Activated CD4-positive, alpha-beta memory T cell treated with anti-CD3 and anti-CD28 coated beads for 36 hours (primary cell): Measurements from ENCODE around the gene SIRT4. TPM values are rescaled to one million over a fixed set of nuclear protein-coding genes. Genes with fewer than 3 reads are reported as not detected.
"Not testable (repeated sequence)": the region's sequence is repeated elsewhere in the genome, so short reads cannot be mapped to it uniquely, and the experiment has no call there.

ENCODE experiments used
- CTCF ChIA-PET: fragments of 350-600 bp; sonication (Branson Sonifier 250); formaldehyde crosslinking; loops from one replicate; lab custom pipeline; 2021; ENCODE audit warnings: antibody characterized with exemption, inconsistent platforms; lab: Charles Lee
- POLR2A ChIA-PET: fragments of 350-600 bp; sonication (Branson Sonifier 250); formaldehyde crosslinking; loops from one replicate; lab custom pipeline; 2021; ENCODE audit warnings: antibody characterized with exemption; lab: Charles Lee
- DNase-seq: peaks from one replicate; pipeline ENCODE4 v3.0.0-alpha.2; 2020
- H3K27ac Mint-ChIP-seq: one replicate; pipeline ENCODE4 v1.8.0; 2021; ENCODE audit warnings: mixed read lengths
- H3K27me3 Mint-ChIP-seq: one replicate; pipeline ENCODE4 v1.8.0; 2021; ENCODE audit warnings: mixed read lengths
- H3K36me3 Mint-ChIP-seq: one replicate; pipeline ENCODE4 v1.8.0; 2021; ENCODE audit warnings: mixed read lengths
- H3K4me1 Mint-ChIP-seq: one replicate; pipeline ENCODE4 v1.8.0; 2021; ENCODE audit warnings: low read depth, mixed read lengths
- H3K4me3 Mint-ChIP-seq: one replicate; pipeline ENCODE4 v1.8.0; 2021; ENCODE audit warnings: mild to moderate bottlenecking, mixed read lengths
- H3K9me3 Mint-ChIP-seq: one replicate; pipeline ENCODE4 v1.8.0; 2021; ENCODE audit warnings: mixed read lengths
- intact Hi-C: fragments of 100-400 bp; cut with micrococcal nuclease; formaldehyde crosslinking; loops from one replicate; pipeline ENCODE4 v1.15.1; 2023
- total RNA-seq, 2 experiments: library from RNA; stranded (reverse); gene quantifications; one replicate each; pipeline ENCODE4 v1.2.3, GENCODE V29; 2021

Gene SIRT4
- 1 to 10 TPM; 1.8 to 2.0 TPM for total RNA-seq

GRCh38 chr12:120301962-120302815 lies at the start of gene SIRT4:
Gene SIRT4, plus strand, starts transcription at chr12:120302321. Its CDS starts 1,241 bp downstream, at chr12:120303562.
- H3K27ac Mint-ChIP-seq: peak within 1 kb of the TSS; percentile 70
- no peaks in the 10 kb centered on the region for H3K27me3 Mint-ChIP-seq
- ChIA-PET CTCF (interaction anchor here (0.6 to 2.9 kb wide), 28 partner anchors 8 to 473 kb away, joined by 3 to 38 read pairs (median 3); partner anchors contain the start of genes MLEC, POP5, PXN and RNU4-1), POLR2A (interaction anchor here (0.6 to 2.2 kb wide), 6 partner anchors 10 to 242 kb away, joined by 3 to 89 read pairs (median 6); partner anchors contain the start of genes DYNLL1, RNU4-1, RNU4-2 and RPLP0)
- H3K36me3 Mint-ChIP-seq: no peaks in the 10 kb centered on the region
- peak; percentile 92 for DNase-seq
- intact Hi-C loops: loop anchor here (1.0 kb wide), 2 partner anchors 9 to 15 kb away; partner anchors contain the start of gene RNU4-1
- H3K4me1 Mint-ChIP-seq: peaks cover 8% of the 10 kb centered on the region
- peak within 1 kb of the TSS; percentile 90 for H3K4me3 Mint-ChIP-seq
- no peaks in the 10 kb centered on the region for H3K9me3 Mint-ChIP-seq

GRCh38 chr12:120253313-120253712 lies 48.8 kb upstream of the SIRT4 start:
- ChIA-PET CTCF (interaction anchor here (1.2 to 13.2 kb wide), 4 partner anchors 12 to 37 kb away, joined by 4 to 192 read pairs (median 20); partner anchors contain the start of genes PXN and RNU4-2), POLR2A (interaction anchor here (0.9 to 5.2 kb wide), 4 partner anchors 12 to 50 kb away, joined by 3 to 69 read pairs (median 5); partner anchors contain the start of genes PXN, RNU4-1 and RNU4-2)
- Mint-ChIP-seq H3K4me3 (peak overlapping the region; percentile 49), H3K4me1 (peaks cover 82% of the 10 kb centered on the region), H3K27ac (peak overlapping the region; percentile 78)
- not testable (repeated sequence) for H3K36me3 Mint-ChIP-seq, H3K27me3 Mint-ChIP-seq, H3K9me3 Mint-ChIP-seq
- intact Hi-C loops: loop anchor here (2.0 kb wide), 1 partner anchor 241 kb away; no protein-coding TSS in a partner anchor
- DNase-seq: peak; percentile 49

GRCh38 chr12:120254809-120255208 lies 47.3 kb upstream of the SIRT4 start:
- POLR2A ChIA-PET: interaction anchor here (0.9 to 1.1 kb wide), 3 partner anchors 36 to 55 kb away, joined by 3 to 5 read pairs (median 3); partner anchors contain the start of gene RPLP0
- intact Hi-C loops: no loop called here

GRCh38 chr12:120257041-120257821 lies 44.9 kb upstream of the SIRT4 start:
- Mint-ChIP-seq H3K4me3 (no peak overlapping the region), H3K4me1 (peaks cover 81% of the 10 kb centered on the region), H3K9me3 (no peaks in the 10 kb centered on the region), H3K27ac (peak overlapping the region; percentile 78), H3K27me3 (no peaks in the 10 kb centered on the region), H3K36me3 (peaks cover 5% of the 10 kb centered on the region)
- ChIA-PET CTCF (interaction anchor here (1.1 to 13.2 kb wide), 4 partner anchors 8 to 28 kb away, joined by 4 to 192 read pairs (median 10); partner anchors contain the start of gene PXN), POLR2A (interaction anchor here (0.7 to 1.5 kb wide), 5 partner anchors 21 to 171 kb away, joined by 3 to 5 read pairs (median 3); partner anchors contain the start of genes RNU4-2 and RPLP0)
- DNase-seq: no peak
- intact Hi-C loops: no loop called here

More at GRCh38 chr12:120254809-120255208, 47.3 kb upstream of the SIRT4 start:
- Mint-ChIP-seq H3K4me3 (no peak overlapping the region), H3K9me3 (no peaks in the 10 kb centered on the region), H3K27ac (peak overlapping the region; percentile 47), H3K4me1 (peaks cover 76% of the 10 kb centered on the region), H3K27me3 (no peaks in the 10 kb centered on the region), H3K36me3 (peaks cover 7% of the 10 kb centered on the region)
- DNase-seq: no peak
- CTCF ChIA-PET: interaction anchor here (1.0 to 13.2 kb wide), 4 partner anchors 10 to 36 kb away, joined by 5 to 192 read pairs (median 20); partner anchors contain the start of genes PXN and RNU4-2

- Mint-ChIP-seq H3K9me3 (no peaks in the 10 kb centered on the region), H3K4me3 (no peak overlapping the region), H3K27ac (peak overlapping the region; percentile 78), H3K4me1 (peaks cover 81% of the 10 kb centered on the region), H3K36me3 (peaks cover 5% of the 10 kb centered on the region), H3K27me3 (no peaks in the 10 kb centered on the region)
- no peak for DNase-seq
- POLR2A ChIA-PET: interaction anchor here (1.5 kb wide), 1 partner anchor 33 kb away, joined by 5 read pairs; the partner anchor contains the start of gene RNU4-2
- intact Hi-C loops: no loop called here
- CTCF ChIA-PET: interaction anchor here (1.9 to 13.2 kb wide), 2 partner anchors 7 to 30 kb away, joined by 15 to 192 read pairs; partner anchors contain the start of gene PXN
Measured at GRCh38 chr12:120258323-120258896, 43.7 kb upstream of the SIRT4 start.

GRCh38 chr12:120259418-120260202 lies 42.5 kb upstream of the SIRT4 start:
- Mint-ChIP-seq H3K27ac (peak overlapping the region; percentile 40), H3K4me1 (peaks cover 81% of the 10 kb centered on the region), H3K27me3 (no peaks in the 10 kb centered on the region), H3K9me3 (no peaks in the 10 kb centered on the region), H3K4me3 (no peak overlapping the region), H3K36me3 (peaks cover 5% of the 10 kb centered on the region)
- POLR2A ChIA-PET: interaction anchor here (0.6 to 1.5 kb wide), 2 partner anchors 21 to 424 kb away, joined by 3 to 4 read pairs; no protein-coding TSS in a partner anchor
- intact Hi-C loops: loop anchor here (5.0 kb wide), 1 partner anchor 142 kb away; the partner anchor contains the start of gene RAB35
- no peak for DNase-seq
- CTCF ChIA-PET: interaction anchor here (13.2 kb wide), 1 partner anchor 31 kb away, joined by 192 read pairs; no protein-coding TSS in a partner anchor

- intact Hi-C loops: loop anchor here (5.0 kb wide), 1 partner anchor 143 kb away; the partner anchor contains the start of gene RAB35
- Mint-ChIP-seq H3K4me3 (no peak overlapping the region), H3K27ac (peak overlapping the region; percentile 40), H3K9me3 (no peaks in the 10 kb centered on the region), H3K27me3 (no peaks in the 10 kb centered on the region), H3K4me1 (peaks cover 77% of the 10 kb centered on the region), H3K36me3 (no peaks in the 10 kb centered on the region)
- no peak for DNase-seq
- POLR2A ChIA-PET: interaction anchor here (1.5 kb wide), 1 partner anchor 22 kb away, joined by 4 read pairs; no protein-coding TSS in a partner anchor
- CTCF ChIA-PET: interaction anchor here (11.4 kb wide), 1 partner anchor 33 kb away, joined by 614 read pairs; no protein-coding TSS in a partner anchor
Measured at GRCh38 chr12:120260607-120261006, 41.5 kb upstream of the SIRT4 start.

- H3K36me3 Mint-ChIP-seq: no peaks in the 10 kb centered on the region
- peak overlapping the region; percentile 80 for H3K4me3 Mint-ChIP-seq
- peak; percentile 54 for DNase-seq
- no peaks in the 10 kb centered on the region for H3K27me3 Mint-ChIP-seq
- H3K27ac Mint-ChIP-seq: peak overlapping the region; percentile 66
- POLR2A ChIA-PET: interaction anchor here (0.6 to 3.3 kb wide), 11 partner anchors 12 to 282 kb away, joined by 3 to 26 read pairs (median 4); partner anchors contain the start of genes COX6A1, RNU4-1, RNU4-2 and RPLP0
- H3K4me1 Mint-ChIP-seq: peaks cover 65% of the 10 kb centered on the region
- CTCF ChIA-PET: interaction anchor here (1.1 to 11.4 kb wide), 6 partner anchors 10 to 61 kb away, joined by 4 to 614 read pairs (median 22); partner anchors contain the start of genes RNU4-2 and RPLP0
- intact Hi-C loops: loop anchor here (1.0 to 5.0 kb wide), 2 partner anchors 10 to 145 kb away; partner anchors contain the start of gene RAB35
- H3K9me3 Mint-ChIP-seq: no peaks in the 10 kb centered on the region
Measured at GRCh38 chr12:120261951-120262851, 39.9 kb upstream of the SIRT4 start.
